ENCODE measurements around the gene LRP6. TPM values are rescaled to one million over a fixed set of nuclear protein-coding genes. Genes with fewer than 3 reads are reported as not detected.
A peak's percentile ranks its signal among the peaks of the same experiment; 100 is the strongest.

The LRP6 gene
- total RNA-seq, 1 donor from 2014 or later = 40.9 TPM

- DNase-seq (ENCODE audit: low read depth) (peak; percentile 18), FAIRE-seq (no peak)
- no peak overlapping the region for H3K27ac ChIP-seq (ENCODE audit: low read depth, low read length)
- no peaks in the 10 kb centered on the region for H3K9me3 Mint-ChIP-seq (ENCODE audit: unreplicated experiment)
- H3K4me1 Mint-ChIP-seq (ENCODE audit: low read depth, unreplicated experiment) = peaks cover 23% of the 10 kb centered on the region
- H3K36me3 Mint-ChIP-seq (ENCODE audit: low read depth, unreplicated experiment) = peaks cover 9% of the 10 kb centered on the region
- H3K4me3 Mint-ChIP-seq (ENCODE audit: unreplicated experiment) = no peak overlapping the region
- H3K36me3 ChIP-seq (ENCODE audit: insufficient read depth, low read length) = peaks cover 4% of the 10 kb centered on the region
- H3K9ac ChIP-seq (ENCODE audit: low read length) = no peak overlapping the region
- H3K79me2 ChIP-seq (ENCODE audit: insufficient read depth, low read length) = peaks cover 3% of the 10 kb centered on the region
- H3K27me3 Mint-ChIP-seq (ENCODE audit: low read depth, unreplicated experiment) = no peaks in the 10 kb centered on the region
- H2AFZ ChIP-seq (ENCODE audit: low read depth, low read length) = no peak overlapping the region
- H3K27ac Mint-ChIP-seq (ENCODE audit: unreplicated experiment) = peak overlapping the region; percentile 13
- no peak overlapping the region for H3K4me3 ChIP-seq (ENCODE audit: insufficient read depth, low read depth, low read length)
- no peak for TF ChIP-seq EZH2 (IDR thresholded peaks at IDR 0.05; ENCODE audit: insufficient read depth, low read length)
- TF ChIP-seq, protein P1, sequence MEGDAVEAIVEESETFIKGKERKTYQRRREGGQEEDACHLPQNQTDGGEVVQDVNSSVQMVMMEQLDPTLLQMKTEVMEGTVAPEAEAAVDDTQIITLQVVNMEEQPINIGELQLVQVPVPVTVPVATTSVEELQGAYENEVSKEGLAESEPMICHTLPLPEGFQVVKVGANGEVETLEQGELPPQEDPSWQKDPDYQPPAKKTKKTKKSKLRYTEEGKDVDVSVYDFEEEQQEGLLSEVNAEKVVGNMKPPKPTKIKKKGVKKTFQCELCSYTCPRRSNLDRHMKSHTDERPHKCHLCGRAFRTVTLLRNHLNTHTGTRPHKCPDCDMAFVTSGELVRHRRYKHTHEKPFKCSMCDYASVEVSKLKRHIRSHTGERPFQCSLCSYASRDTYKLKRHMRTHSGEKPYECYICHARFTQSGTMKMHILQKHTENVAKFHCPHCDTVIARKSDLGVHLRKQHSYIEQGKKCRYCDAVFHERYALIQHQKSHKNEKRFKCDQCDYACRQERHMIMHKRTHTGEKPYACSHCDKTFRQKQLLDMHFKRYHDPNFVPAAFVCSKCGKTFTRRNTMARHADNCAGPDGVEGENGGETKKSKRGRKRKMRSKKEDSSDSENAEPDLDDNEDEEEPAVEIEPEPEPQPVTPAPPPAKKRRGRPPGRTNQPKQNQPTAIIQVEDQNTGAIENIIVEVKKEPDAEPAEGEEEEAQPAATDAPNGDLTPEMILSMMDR (IDR thresholded peaks at IDR 0.05; ENCODE audit: insufficient read depth, low read depth, low read length) = no peak
- H3K4me1 ChIP-seq (ENCODE audit: insufficient read depth, low read length) = peaks cover 19% of the 10 kb centered on the region
- no peak overlapping the region for H3K4me2 ChIP-seq (ENCODE audit: low read length)
- peaks cover 3% of the 10 kb centered on the region for H4K20me1 ChIP-seq (ENCODE audit: insufficient read depth, low read length)
- H3K9me3 ChIP-seq (ENCODE audit: insufficient read depth, low read depth, low read length) = no peaks in the 10 kb centered on the region
- H3K27me3 ChIP-seq (ENCODE audit: insufficient read depth, low read length) = no peaks in the 10 kb centered on the region
Observed at GRCh38 chr12:12180136-12180535, 86.7 kb downstream of the LRP6 start.

DNA sequence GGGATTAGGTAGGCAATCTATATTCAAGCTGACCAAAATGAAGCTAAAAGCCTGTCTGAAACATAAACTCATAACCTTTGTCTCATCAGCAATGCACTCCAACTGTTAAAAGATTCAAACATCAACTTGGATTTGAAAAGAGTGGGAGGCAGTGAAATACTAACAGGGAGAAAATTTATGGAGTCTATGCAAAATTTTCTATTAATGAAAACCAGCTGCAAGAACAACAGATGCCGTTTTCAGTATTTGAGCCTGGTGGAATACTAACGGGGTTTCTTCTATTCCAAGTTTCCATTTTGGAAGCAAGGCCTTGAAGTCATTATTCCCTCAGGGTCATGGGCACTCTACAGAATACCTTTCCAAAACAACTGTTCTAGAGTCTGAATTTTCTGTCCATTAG, 88.3 kb downstream of the LRP6 start:
- H3K79me2 ChIP-seq (ENCODE audit: insufficient read depth, low read length) = peaks cover 3% of the 10 kb centered on the region
- Mint-ChIP-seq H3K9me3 (ENCODE audit: unreplicated experiment) (no peaks in the 10 kb centered on the region), H3K36me3 (ENCODE audit: low read depth, unreplicated experiment) (peaks cover 9% of the 10 kb centered on the region), H3K4me1 (ENCODE audit: low read depth, unreplicated experiment) (peaks cover 23% of the 10 kb centered on the region), H3K4me3 (ENCODE audit: unreplicated experiment) (no peak overlapping the region), H3K27me3 (ENCODE audit: low read depth, unreplicated experiment) (no peaks in the 10 kb centered on the region), H3K27ac (ENCODE audit: unreplicated experiment) (no peak overlapping the region)
- no peak overlapping the region for H3K9ac ChIP-seq (ENCODE audit: low read length)
- H4K20me1 ChIP-seq (ENCODE audit: insufficient read depth, low read length) = peaks cover 3% of the 10 kb centered on the region
- no peak overlapping the region for H3K4me2 ChIP-seq (ENCODE audit: low read length)
- H3K9me3 ChIP-seq (ENCODE audit: insufficient read depth, low read depth, low read length) = no peaks in the 10 kb centered on the region
- H3K36me3 ChIP-seq (ENCODE audit: insufficient read depth, low read length) = peaks cover 4% of the 10 kb centered on the region
- FAIRE-seq = no peak
- no peak overlapping the region for H3K27ac ChIP-seq (ENCODE audit: low read depth, low read length)
- H3K27me3 ChIP-seq (ENCODE audit: insufficient read depth, low read length) = no peaks in the 10 kb centered on the region
- TF ChIP-seq, protein P1 (IDR thresholded peaks at IDR 0.05; ENCODE audit: insufficient read depth, low read depth, low read length) = no peak
- H2AFZ ChIP-seq (ENCODE audit: low read depth, low read length) = no peak overlapping the region
- H3K4me3 ChIP-seq (ENCODE audit: insufficient read depth, low read depth, low read length) = no peak overlapping the region
- no peak for DNase-seq (ENCODE audit: low read depth)
- H3K4me1 ChIP-seq (ENCODE audit: insufficient read depth, low read length) = peaks cover 19% of the 10 kb centered on the region

GRCh38 chr12:12176402-12176801, 90.4 kb downstream of the LRP6 start:
- no peak overlapping the region for H3K27ac Mint-ChIP-seq (ENCODE audit: unreplicated experiment)
- no peak overlapping the region for H3K9ac ChIP-seq (ENCODE audit: low read length)
- peaks cover 25% of the 10 kb centered on the region for H3K4me1 Mint-ChIP-seq (ENCODE audit: low read depth, unreplicated experiment)
- H3K4me1 ChIP-seq (ENCODE audit: insufficient read depth, low read length) = peaks cover 5% of the 10 kb centered on the region
- no peak overlapping the region for H3K4me3 ChIP-seq (ENCODE audit: insufficient read depth, low read depth, low read length)
- no peak overlapping the region for H3K4me2 ChIP-seq (ENCODE audit: low read length)
- peaks cover 12% of the 10 kb centered on the region for H4K20me1 ChIP-seq (ENCODE audit: insufficient read depth, low read length)
- FAIRE-seq (no peak), DNase-seq (ENCODE audit: low read depth) (no peak)
- no peaks in the 10 kb centered on the region for H3K9me3 Mint-ChIP-seq (ENCODE audit: unreplicated experiment)
- peaks cover 9% of the 10 kb centered on the region for H3K36me3 Mint-ChIP-seq (ENCODE audit: low read depth, unreplicated experiment)
- H3K27me3 Mint-ChIP-seq (ENCODE audit: low read depth, unreplicated experiment) = no peaks in the 10 kb centered on the region
- no peaks in the 10 kb centered on the region for H3K9me3 ChIP-seq (ENCODE audit: insufficient read depth, low read depth, low read length)
- TF ChIP-seq, protein P1 (IDR thresholded peaks at IDR 0.05; ENCODE audit: insufficient read depth, low read depth, low read length) = no peak
- TF ChIP-seq EZH2 (IDR thresholded peaks at IDR 0.05; ENCODE audit: insufficient read depth, low read length) = no peak
- H3K4me3 Mint-ChIP-seq (ENCODE audit: unreplicated experiment) = no peak overlapping the region
- H3K36me3 ChIP-seq (ENCODE audit: insufficient read depth, low read length) = peaks cover 4% of the 10 kb centered on the region
- no peak overlapping the region for H2AFZ ChIP-seq (ENCODE audit: low read depth, low read length)
- peaks cover 7% of the 10 kb centered on the region for H3K79me2 ChIP-seq (ENCODE audit: insufficient read depth, low read length)
- H3K27ac ChIP-seq (ENCODE audit: low read depth, low read length) = no peak overlapping the region
- no peaks in the 10 kb centered on the region for H3K27me3 ChIP-seq (ENCODE audit: insufficient read depth, low read length)

All from astrocyte (in vitro differentiated cells and primary cell).